C4-2B (cell line): ENCODE measurements around the gene BMX.

Source experiments
- CTCF ChIP-seq: fragments of 450-650 bp; conservative IDR thresholded peaks from 2 replicates; pipeline ENCODE4 v1.5.1; 2017; ENCODE audit warnings: mild to moderate bottlenecking
- ZFX ChIP-seq: fragments of 450-650 bp; IDR thresholded peaks from 2 replicates; pipeline ENCODE4 v1.6.1; 2017

DNA sequence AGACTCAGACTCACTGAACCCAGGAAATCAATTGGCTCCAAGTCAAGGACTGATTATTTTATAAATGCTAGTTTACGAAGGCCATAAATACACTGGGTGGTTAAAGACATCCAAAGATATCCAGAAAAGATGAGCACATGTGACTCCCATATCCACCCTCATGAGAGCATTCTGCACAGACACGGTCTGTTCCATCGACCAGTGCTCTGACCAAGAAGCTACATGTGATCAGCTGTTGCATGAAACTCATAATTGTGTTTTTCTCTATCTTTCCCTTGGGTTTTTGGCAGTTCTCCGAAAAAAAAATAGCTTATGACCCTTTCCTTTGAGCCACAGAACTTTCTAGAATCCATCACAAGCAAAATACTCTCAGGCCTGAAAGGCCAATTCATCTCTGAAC is 4.8 kb upstream of the BMX start:
- no peak for TF ChIP-seq CTCF
- no peak for TF ChIP-seq ZFX
